Mononuclear cell (primary cell): ENCODE results near the gene RPS3. TPM values are rescaled to one million over a fixed set of nuclear protein-coding genes. Genes with fewer than 3 reads are reported as not detected.
"Not testable (repeated sequence)": the region's sequence is repeated elsewhere in the genome, so short reads cannot be mapped to it uniquely, and the experiment has no call there.

Experiments used
- H3K27me3 ChIP-seq: 2 replicates; pipeline ENCODE4 v1.6.0; 2011; ENCODE audit warnings: low read length, control low read depth; ENCODE audit not compliant: insufficient read depth
- H3K4me1 ChIP-seq: 2 replicates; pipeline ENCODE4 v1.5.1; 2011; ENCODE audit warnings: mild to moderate bottlenecking, low read length, control low read depth; ENCODE audit not compliant: insufficient read depth
- H3K4me3 ChIP-seq: 2 replicates; pipeline ENCODE4 v1.5.1; 2011; ENCODE audit warnings: mild to moderate bottlenecking, low read length, moderate library complexity
- H3K9me3 ChIP-seq: 2 replicates; pipeline ENCODE4 v1.5.1; 2011; ENCODE audit warnings: low read depth, mild to moderate bottlenecking, control low read depth, low read length
- total RNA-seq: library from RNA; depleted of rRNA; stranded (reverse); fragments of >200 nt; gene quantifications from one replicate; pipeline ENCODE4 v1.2.3, GENCODE V29; 2012

RPS3 gene
- total RNA-seq, 1 donor: 3,272 TPM

DNA sequence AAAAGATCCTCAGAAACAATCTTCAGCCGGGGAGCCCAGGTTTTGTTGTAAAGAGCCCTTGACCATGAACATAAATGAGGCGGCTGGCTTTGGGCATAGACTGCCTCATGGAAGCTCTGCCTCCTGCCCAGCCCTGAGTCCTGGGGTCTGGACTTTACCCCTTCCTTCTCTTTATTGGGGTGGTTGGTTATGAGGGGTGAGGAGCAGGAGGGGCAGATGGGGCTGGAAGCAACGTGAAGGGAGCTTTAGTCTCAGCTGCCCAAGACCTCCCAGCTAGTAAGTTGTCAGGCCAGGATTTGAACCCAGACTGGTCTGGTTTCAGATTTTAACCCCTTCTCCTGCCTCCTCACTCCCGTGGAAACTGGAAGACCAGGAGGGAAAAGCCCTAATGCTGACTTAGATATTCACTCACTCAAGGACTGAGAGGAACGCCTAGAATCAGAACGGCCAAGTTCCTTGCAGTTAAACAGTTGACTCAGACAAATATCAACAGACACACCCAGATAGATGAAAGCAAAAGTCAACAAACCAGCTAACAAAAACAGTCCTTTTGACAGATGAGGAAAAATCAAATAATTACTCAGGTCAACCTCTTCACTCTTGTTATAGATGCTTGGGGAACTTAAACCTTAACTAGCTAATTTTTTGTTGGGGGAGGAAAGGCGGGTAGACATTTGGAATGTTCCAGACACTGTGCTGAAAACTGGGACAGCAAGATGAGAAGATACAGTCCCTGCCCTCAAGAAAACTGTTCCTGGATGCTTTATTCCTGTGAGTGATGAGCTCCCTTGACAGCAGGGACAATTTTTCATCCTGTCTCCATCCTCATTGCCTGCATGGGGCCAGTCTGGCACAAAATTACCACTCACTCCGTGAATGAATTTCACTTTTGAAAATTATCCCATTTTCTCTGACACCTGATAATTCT, 27.1 kb upstream of the RPS3 start:
- Histone ChIP-seq H3K9me3 (no peaks in the 10 kb centered on the region), H3K4me1 (peaks cover 45% of the 10 kb centered on the region), H3K4me3 (no peak overlapping the region), H3K27me3 (no peaks in the 10 kb centered on the region)

DNA sequence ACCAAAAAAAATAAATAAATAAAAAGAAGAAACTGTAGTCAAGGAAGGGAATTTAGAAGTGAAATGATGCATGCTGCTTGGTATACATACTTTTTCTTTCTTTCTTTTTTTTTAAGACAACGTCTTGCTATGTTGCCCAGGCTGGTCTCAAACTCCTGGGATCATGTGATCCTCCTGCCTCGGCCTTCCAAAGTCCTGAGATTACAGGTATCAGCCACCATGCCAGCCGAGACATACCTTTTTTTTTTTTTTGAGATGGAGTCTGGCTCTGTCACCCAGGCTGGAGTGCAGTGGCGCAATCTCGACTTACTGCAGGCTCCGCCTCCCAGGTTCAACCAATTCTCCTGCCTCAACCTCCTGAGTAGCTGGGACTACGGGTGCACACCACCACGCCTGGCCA, 26.1 kb upstream of the RPS3 start:
- Histone ChIP-seq H3K9me3 (no peaks in the 10 kb centered on the region), H3K4me1 (peaks cover 36% of the 10 kb centered on the region), H3K27me3 (no peaks in the 10 kb centered on the region), H3K4me3 (no peak overlapping the region)

DNA sequence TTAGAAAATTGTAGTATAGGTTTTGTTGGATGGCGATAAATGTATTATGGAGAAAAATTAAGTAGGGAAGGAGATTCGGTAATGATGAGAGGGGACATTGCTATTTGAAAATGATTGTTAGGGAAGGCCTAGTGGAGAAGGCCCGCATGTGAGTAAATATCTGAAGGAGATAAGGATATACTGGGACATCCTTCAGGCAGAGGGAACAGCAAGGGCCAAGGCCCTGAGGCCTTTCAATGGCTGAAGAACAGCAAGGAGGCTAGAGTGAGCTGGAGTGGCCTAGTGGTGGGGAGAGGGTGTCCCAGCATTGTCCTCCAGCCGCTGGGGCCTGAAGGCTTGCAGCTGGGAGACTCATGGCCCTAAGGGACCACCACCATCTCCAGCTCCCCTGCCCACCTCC, 24.7 kb upstream of the RPS3 start:
- H3K4me3 ChIP-seq: no peak overlapping the region
- H3K4me1 ChIP-seq: peaks cover 25% of the 10 kb centered on the region
- H3K27me3 ChIP-seq: no peaks in the 10 kb centered on the region
- H3K9me3 ChIP-seq: no peaks in the 10 kb centered on the region

DNA sequence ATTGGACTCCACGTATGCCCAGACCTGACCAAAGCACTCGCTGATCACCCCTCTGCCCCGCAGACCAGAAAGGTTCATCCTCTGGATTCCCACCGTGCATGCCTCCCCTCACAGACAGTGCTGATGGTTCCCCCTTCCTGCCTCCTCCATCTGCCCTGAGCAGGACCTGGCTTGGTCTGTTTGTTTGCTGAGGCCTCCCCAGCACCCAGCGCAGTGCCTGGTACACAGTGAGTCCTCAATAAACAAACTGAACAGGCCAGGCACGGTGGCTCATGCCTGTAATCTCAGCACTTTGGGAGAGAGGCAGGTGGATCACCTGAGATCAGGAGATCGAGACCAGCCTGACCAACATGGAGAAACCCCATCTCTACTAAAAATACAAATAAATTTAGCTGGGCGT, 23.7 kb upstream of the RPS3 start:
- peaks cover 21% of the 10 kb centered on the region for H3K4me1 ChIP-seq
- no peaks in the 10 kb centered on the region for H3K27me3 ChIP-seq
- H3K9me3 ChIP-seq: no peaks in the 10 kb centered on the region
- no peak overlapping the region for H3K4me3 ChIP-seq

DNA sequence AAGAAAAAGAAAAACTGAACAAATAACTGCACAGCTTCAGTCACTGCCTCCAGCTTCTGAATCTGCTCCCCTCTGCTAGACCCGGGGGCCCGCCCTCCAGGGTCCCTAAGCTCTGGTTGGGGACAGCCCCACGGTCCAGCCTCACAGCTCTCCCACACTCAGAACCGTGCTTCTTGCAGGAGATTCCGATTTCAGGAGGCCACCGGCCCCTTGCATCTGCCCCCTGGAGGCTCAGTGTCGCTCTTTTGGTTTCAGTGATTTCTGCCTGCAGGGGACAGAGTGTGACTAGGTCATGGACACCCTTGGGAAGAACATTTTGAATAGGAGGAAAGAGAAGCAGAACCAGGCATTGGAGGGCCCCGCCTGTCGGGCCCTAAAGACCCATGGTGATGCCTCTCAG, 23.1 kb upstream of the RPS3 start:
- Histone ChIP-seq H3K4me3 (no peak overlapping the region), H3K9me3 (no peaks in the 10 kb centered on the region), H3K4me1 (peaks cover 27% of the 10 kb centered on the region), H3K27me3 (no peaks in the 10 kb centered on the region)

DNA sequence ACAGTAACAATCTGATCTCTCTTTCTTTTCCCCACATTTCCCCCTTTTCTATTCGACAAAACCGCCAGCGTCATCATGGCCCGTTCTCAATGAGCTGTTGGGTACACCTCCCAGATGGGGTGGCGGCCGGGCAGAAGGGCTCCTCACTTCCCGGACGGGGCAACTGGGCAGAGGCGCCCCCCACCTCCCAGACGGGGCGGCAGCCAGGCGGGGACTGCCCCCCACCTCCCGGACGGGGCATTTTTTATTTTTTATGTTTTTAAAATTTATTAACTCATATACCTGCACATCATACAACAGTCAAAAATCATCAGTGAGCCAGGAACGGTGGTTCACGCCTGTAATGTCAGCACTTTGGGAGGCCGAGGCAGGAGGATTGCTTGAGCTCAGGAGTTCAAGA, 20.5 kb upstream of the RPS3 start:
- not testable (repeated sequence) for H3K9me3 ChIP-seq, H3K4me3 ChIP-seq, H3K27me3 ChIP-seq
- peaks cover 38% of the 10 kb centered on the region for H3K4me1 ChIP-seq

DNA sequence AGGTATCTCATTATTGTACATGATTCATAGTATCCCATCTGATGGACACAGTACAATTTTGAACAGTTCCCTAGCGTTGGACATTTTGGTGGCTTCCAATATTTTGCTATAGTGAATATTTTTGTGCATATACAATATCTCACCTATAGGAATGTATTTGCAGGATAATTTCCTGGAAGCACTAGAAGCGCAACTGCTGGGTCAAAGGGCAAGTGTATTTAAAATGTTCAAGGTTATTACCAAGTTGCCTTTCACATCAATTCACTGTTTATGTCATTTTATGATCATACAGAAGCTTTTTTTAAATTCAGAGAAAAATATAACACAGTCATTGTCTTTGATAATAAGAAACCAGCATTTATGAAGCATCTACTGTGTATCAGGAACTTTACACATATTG, 19.1 kb upstream of the RPS3 start:
- H3K9me3 ChIP-seq: no peaks in the 10 kb centered on the region
- H3K4me3 ChIP-seq: no peak overlapping the region
- H3K27me3 ChIP-seq: no peaks in the 10 kb centered on the region
- peaks cover 47% of the 10 kb centered on the region for H3K4me1 ChIP-seq

DNA sequence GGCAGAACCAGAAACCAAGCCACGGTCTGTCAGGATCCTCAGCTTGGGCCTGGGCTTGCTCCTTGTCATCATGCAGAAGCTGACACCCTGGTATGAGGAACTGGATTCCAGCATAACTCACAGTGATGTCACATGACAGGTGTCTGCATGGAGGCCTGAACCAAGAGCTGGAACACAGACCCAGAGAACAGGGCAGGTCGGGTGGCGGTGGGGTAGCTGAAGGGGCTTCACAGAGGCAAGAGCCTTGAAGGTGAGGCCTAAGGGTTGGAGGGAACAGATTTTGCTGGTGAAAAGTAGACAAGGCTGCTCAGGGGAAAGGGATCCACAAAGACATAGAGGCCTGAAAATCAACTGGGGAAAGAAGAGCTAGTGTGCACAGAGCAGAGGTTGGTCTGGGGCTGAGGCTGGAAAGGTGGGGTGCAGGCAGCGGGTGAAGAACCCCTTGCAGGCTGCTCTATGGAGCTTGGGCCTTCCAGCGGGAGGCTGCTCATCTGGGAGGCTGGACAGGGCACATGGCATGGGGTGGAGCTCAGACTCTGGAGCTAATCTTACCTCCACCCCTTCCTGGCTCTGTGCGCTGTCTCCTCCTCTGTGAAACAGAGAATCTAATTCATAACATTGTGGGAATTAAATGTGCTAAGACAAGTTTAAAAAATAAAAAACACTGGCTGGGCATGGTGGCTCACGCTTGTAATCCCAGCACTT, 18.4 kb upstream of the RPS3 start:
- peaks cover 47% of the 10 kb centered on the region for H3K4me1 ChIP-seq
- no peak overlapping the region for H3K4me3 ChIP-seq
- H3K9me3 ChIP-seq: no peaks in the 10 kb centered on the region
- H3K27me3 ChIP-seq: no peaks in the 10 kb centered on the region

DNA sequence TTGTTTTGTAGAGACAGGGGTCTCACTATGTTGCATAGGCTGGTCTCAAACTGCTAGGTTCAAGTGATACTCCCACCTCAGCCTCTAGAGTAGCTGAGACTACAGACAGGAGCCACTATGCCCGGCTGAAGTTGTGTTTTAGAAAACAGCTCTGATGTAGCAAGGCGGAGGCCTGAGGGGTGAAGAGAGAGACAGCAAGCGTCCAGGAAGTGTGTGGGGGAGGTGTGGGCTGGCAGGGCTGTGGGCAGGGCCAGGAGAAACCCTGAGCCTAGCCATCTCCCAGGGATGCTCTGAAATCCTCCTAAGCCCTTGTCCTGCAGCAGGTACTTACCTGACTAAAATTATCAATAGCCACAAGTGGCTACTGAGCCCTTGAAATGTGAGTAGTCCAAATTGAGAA, 16.1 kb upstream of the RPS3 start:
- H3K27me3 ChIP-seq: no peaks in the 10 kb centered on the region
- peaks cover 43% of the 10 kb centered on the region for H3K4me1 ChIP-seq
- no peak overlapping the region for H3K4me3 ChIP-seq
- H3K9me3 ChIP-seq: no peaks in the 10 kb centered on the region

DNA sequence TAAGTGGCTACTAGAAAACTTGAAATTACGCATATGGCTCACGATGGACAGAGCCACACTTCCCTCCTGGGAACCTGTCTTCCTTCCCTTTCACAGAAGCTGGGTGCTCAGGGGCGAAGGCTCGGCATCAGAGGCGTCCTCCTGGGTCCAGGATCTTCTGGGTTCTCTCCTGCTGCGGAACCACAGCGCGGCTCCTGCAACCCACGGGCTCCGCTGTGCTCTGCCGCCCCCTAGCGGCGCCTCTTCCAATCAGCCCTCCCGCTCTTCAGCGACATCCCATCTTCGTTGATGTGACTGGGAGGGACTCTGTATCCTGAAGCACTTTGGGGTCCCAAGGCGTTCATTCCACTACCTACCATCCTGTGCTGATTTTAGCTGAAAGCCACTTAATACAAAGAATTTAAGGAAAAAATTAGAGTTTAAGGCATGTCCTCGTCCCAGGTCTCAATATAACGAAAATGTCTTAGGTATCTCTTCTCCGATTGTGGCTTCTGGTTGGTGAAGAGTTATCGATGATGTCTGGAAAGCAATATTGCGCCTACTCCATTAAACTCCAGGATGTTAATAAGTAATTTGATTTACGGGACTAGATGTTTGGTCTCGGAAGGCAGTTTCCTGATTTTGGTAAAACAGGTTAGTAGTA, 14.8 kb upstream of the RPS3 start:
- Histone ChIP-seq H3K9me3 (no peaks in the 10 kb centered on the region), H3K4me1 (peaks cover 48% of the 10 kb centered on the region), H3K27me3 (no peaks in the 10 kb centered on the region), H3K4me3 (no peak overlapping the region)

DNA sequence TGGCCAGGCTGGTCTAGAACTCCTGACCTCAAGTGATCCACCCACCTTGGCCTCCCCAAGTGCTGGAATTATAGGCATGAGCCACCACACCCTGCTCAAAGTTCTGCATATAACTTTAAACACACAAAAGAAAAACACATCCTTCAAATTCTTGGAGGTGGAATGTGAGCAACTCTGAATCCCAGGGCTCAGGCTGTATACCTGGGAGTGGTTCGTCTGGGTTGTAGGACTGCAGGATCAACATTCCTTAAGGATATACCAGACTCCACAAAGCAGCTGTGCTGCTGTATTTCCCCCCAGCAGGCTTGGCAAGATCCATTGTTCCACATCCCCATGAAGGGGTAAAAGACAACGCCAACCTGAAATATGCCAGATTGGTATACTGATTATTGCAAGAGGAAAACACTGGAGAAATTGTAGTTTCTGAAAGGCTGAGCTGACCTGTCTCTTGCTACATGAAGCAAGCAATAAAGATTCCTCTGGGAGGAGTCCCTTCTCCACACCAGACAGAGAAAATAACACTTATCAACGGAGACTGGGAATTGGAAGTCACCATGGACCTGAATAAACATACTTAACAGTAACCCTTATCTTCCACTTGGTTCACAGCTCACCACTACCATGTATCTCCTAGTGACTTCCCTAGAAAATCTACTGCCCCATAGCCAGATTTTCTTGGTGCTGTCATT, 12.2 kb upstream of the RPS3 start:
- no peaks in the 10 kb centered on the region for H3K9me3 ChIP-seq
- peaks cover 31% of the 10 kb centered on the region for H3K4me1 ChIP-seq
- no peaks in the 10 kb centered on the region for H3K27me3 ChIP-seq
- H3K4me3 ChIP-seq: no peak overlapping the region

DNA sequence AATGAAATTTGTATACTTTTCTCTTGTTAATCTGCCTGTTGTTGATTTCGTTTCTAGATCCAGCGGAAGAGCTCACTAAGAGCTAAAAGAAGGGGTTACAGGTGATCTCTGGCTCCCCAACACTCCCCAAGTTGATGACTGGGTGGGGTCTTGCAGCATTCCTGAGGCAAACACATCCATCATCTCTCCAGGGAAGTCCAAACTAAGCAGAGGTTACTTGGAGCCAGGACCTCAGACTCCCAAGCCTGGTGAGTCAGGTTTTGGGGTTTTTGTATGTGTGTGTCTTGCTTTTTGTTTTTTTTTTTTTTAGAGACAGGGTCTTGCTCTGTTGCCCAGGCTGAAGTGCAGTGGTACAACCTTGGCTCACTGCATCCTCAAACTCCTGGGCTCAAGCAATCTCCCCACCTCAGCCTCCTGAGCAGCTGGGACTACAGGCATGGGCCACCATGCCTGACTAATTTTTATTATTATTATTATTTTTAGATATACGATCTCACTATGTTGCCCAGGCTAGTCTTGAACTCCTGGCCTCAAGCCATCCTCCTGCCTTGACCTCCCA, 11.5 kb upstream of the RPS3 start:
- Histone ChIP-seq H3K27me3 (no peaks in the 10 kb centered on the region), H3K4me1 (peaks cover 24% of the 10 kb centered on the region), H3K4me3 (no peak overlapping the region), H3K9me3 (no peaks in the 10 kb centered on the region)

DNA sequence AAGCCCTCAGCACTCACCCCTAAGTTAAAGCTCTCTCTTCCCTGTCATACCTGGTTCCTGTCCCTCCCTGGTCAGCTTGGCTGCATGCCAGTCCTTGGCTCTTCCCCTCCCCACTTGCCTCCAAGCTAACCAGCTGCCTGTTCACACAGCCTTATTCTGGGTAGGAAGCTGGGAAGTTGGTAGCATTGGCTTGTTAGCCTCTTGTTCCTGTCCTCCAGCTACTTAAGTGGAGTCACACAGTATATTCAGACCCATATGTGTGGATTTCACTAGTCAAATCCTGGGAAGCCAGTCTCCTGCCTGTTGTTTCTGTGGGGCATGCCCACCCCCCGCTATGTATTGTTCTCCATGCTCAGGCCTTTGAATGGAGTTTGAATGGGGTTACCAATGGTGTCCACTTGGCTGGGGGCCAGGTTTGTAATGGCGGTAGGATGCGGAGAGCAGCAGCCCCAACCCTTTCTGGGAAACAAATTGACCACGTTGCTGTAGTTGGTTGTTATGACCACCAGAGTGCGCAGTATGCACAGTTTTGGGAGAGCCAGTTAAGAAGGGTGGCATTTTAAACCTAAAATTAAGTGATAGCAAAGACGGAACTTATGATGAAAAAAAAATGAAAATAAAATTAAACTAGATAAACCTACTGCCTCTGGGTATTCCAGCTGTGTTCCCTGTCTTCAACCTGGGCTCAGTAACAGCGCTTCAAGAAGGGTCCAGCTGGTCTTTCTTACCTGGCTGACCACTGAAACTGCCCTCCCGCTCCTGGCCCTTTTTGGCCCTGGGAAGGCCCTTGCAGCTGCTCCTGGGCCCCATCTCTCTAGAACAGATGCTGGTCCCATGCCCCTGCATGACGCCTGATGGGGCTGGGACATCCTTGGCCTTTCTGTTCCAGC, 10.7 kb upstream of the RPS3 start:
- H3K4me1 ChIP-seq: peaks cover 16% of the 10 kb centered on the region
- no peaks in the 10 kb centered on the region for H3K27me3 ChIP-seq
- H3K4me3 ChIP-seq: no peak overlapping the region
- no peaks in the 10 kb centered on the region for H3K9me3 ChIP-seq

DNA sequence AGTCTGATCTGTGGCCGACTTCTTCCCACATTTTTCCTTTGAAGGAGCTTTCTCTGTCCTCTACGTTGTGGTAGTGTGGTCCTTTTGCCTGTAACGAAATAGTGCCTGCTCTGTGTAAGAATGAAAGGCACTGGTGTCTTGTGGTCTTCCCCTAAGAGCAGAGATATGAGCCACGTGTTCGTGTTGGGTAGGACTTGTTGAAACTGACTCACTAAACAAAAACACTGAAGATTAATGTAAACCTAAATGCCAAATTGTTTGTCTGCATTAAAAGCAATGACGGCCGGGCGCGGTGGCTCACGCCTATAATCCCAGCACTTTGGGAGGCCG, 10.1 kb upstream of the RPS3 start:
- Histone ChIP-seq H3K4me1 (peaks cover 10% of the 10 kb centered on the region), H3K9me3 (no peaks in the 10 kb centered on the region), H3K27me3 (no peaks in the 10 kb centered on the region), H3K4me3 (no peak overlapping the region)
